ENCODE results near the gene PNPO. TPM values are rescaled to one million over a fixed set of nuclear protein-coding genes. Genes with fewer than 3 reads are reported as not detected.

PNPO gene
- total and polyA plus RNA-seq, 2 of the 4 experiments (the other 2 are of a cell fraction) = 13.9 to 34.1 TPM

Other genes with a start within 250 kb of the PNPO start
- 3.4 and 3.6 TPM in 2 replicates for gene TBKBP1, start 247.4 kb upstream of the PNPO start, total RNA-seq (2012; rRNA removed)
- gene TBKBP1, start 247.4 kb upstream of the PNPO start, polyA plus RNA-seq (2012; rRNA removed) = 7.6 and 8.5 TPM in 2 replicates
- not detected in 2 replicates for gene TBX21, start 208.3 kb upstream of the PNPO start, total RNA-seq (2012; rRNA removed)
- gene TBX21, start 208.3 kb upstream of the PNPO start, polyA plus RNA-seq (2012; rRNA removed) = not detected in 2 replicates
- gene OSBPL7, start 119.8 kb upstream of the PNPO start, total RNA-seq (2012; rRNA removed) = 4.7 and 5.2 TPM in 2 replicates
- 14.5 and 16.3 TPM in 2 replicates for gene OSBPL7, start 119.8 kb upstream of the PNPO start, polyA plus RNA-seq (2012; rRNA removed)
- 28.1 and 32.3 TPM in 2 replicates for gene MRPL10, start 110.0 kb upstream of the PNPO start, total RNA-seq (2012; rRNA removed)
- gene MRPL10, start 110.0 kb upstream of the PNPO start, polyA plus RNA-seq (2012; rRNA removed) = 57.7 and 61.8 TPM in 2 replicates
- not detected in 2 replicates for gene LRRC46, start 109.9 kb upstream of the PNPO start, total RNA-seq (2012; rRNA removed)
- gene LRRC46, start 109.9 kb upstream of the PNPO start, polyA plus RNA-seq (2012; rRNA removed) = 0.77 and 0.80 TPM in 2 replicates
- 14.7 and 17.2 TPM in 2 replicates for gene SCRN2, start 100.3 kb upstream of the PNPO start, total RNA-seq (2012; rRNA removed)
- 27.6 and 31.0 TPM in 2 replicates for gene SCRN2, start 100.3 kb upstream of the PNPO start, polyA plus RNA-seq (2012; rRNA removed)
- gene SP6, start 90.4 kb upstream of the PNPO start, total RNA-seq (2012; rRNA removed) = under 0.01 TPM in 2 replicates
- gene SP6, start 90.4 kb upstream of the PNPO start, polyA plus RNA-seq (2012; rRNA removed) = 0.31 and 0.32 TPM in 2 replicates
- gene SP2, start 45.3 kb upstream of the PNPO start, total RNA-seq (2012; rRNA removed) = 0.72 and 1.4 TPM in 2 replicates
- gene SP2, start 45.3 kb upstream of the PNPO start, polyA plus RNA-seq (2012; rRNA removed) = 13.8 and 14.0 TPM in 2 replicates
- gene PRR15L, start 16.3 kb downstream of the PNPO start, total RNA-seq (2012; rRNA removed) = not detected in 2 replicates
- gene PRR15L, start 16.3 kb downstream of the PNPO start, polyA plus RNA-seq (2012; rRNA removed) = not detected in 2 replicates
- 56.7 and 75.3 TPM in 2 replicates for gene CDK5RAP3, start 29.5 kb downstream of the PNPO start, total RNA-seq (2012; rRNA removed)
- 138 and 153 TPM in 2 replicates for gene CDK5RAP3, start 29.5 kb downstream of the PNPO start, polyA plus RNA-seq (2012; rRNA removed)
- 41.0 and 60.5 TPM in 2 replicates for gene COPZ2, start 96.2 kb downstream of the PNPO start, total RNA-seq (2012; rRNA removed)
- 86.1 and 89.4 TPM in 2 replicates for gene COPZ2, start 96.2 kb downstream of the PNPO start, polyA plus RNA-seq (2012; rRNA removed)
- 35.6 and 42.8 TPM in 2 replicates for gene NFE2L1, start 106.8 kb downstream of the PNPO start, total RNA-seq (2012; rRNA removed)
- gene NFE2L1, start 106.8 kb downstream of the PNPO start, polyA plus RNA-seq (2012; rRNA removed) = 122 and 125 TPM in 2 replicates
- gene CBX1, start 159.9 kb downstream of the PNPO start, total RNA-seq (2012; rRNA removed) = 35.0 and 52.2 TPM in 2 replicates
- 42.9 and 54.9 TPM in 2 replicates for gene CBX1, start 159.9 kb downstream of the PNPO start, polyA plus RNA-seq (2012; rRNA removed)
- 11.7 and 14.7 TPM in 2 replicates for gene SNX11, start 166.2 kb downstream of the PNPO start, total RNA-seq (2012; rRNA removed)
- 12.5 and 16.9 TPM in 2 replicates for gene SNX11, start 166.2 kb downstream of the PNPO start, polyA plus RNA-seq (2012; rRNA removed)